SKM-1 (cell line): Measurements from ENCODE around the gene RPLP2.

Experiments
- DNase-seq: peaks from one replicate; lab custom pipeline; 2025; ENCODE audit not compliant: unreplicated experiment; lab: John Stamatoyannopoulos, UW

RPLP2 gene

DNA sequence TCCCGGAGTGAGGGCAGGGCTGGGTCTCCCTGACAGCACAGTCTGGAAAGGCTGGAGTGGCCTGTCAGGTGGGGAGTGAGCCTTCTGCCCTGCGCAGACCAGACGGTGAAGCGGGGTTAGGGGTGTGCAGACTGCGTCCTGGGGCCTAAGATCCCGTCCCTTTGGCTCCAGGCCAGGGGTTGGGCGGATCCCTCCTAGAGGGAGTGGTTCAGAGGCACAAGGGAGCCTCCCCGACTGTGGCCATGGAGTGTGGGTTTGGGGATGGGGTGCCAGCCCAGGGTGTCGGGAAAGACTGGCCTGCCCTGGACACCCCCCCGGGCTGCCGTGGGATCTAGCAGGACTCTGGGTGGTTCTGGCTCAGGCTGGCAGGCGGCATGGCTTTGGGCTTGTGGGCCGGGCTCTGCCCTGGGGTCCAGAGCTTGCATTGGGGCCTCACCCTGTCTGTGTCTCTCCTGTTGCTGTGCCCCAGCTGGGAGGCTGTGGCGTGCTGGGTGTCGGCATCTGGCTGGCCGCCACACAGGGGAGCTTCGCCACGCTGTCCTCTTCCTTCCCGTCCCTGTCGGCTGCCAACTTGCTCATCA lies 52.4 kb downstream of the RPLP2 start:
- no peak for DNase-seq
